Panc1 (cell line): ENCODE measurements around the gene SDS. TPM values are rescaled to one million over a fixed set of nuclear protein-coding genes. Genes with fewer than 3 reads are reported as not detected.

ENCODE experiments used
- ATAC-seq: fragments of 200-7000 bp; cut with Tn5 transposase; 2 replicates; pipeline ENCODE4 v1.9.1; 2020; ENCODE audit warnings: mild to moderate bottlenecking, moderate library complexity
- BruUV-seq: library from RNA; stranded (reverse); fragments of 400-500 nt; replicated peaks from 2 replicates; lab custom pipeline; 2021; lab: Mats Ljungman, UMichigan
- CTCF ChIA-PET: fragments of 300-600 bp; sonication (Branson Sonifier 250); formaldehyde crosslinking; loops from one replicate; lab custom pipeline; 2022; ENCODE audit warnings: antibody characterized with exemption; lab: Charles Lee
- POLR2A ChIA-PET: fragments of 300-600 bp; sonication (Branson Sonifier 250); formaldehyde crosslinking; loops from one replicate; lab custom pipeline; 2022; ENCODE audit warnings: antibody characterized with exemption; lab: Charles Lee
- DNase-seq: peaks from one replicate; pipeline ENCODE4 v3.0.0-alpha.2; 2010; ENCODE audit warnings: low read depth, low spot score
- H3K27ac ChIP-seq: 2 replicates; pipeline ENCODE4 v1.5.1; 2011; ENCODE audit warnings: mild to moderate bottlenecking, low read length, inconsistent platforms
- H3K27me3 ChIP-seq: fragments of 200-500 bp; sonication (Bioruptor generic); 2 replicates; pipeline ENCODE4 v1.6.0; 2014; ENCODE audit warnings: low read length, inconsistent platforms; ENCODE audit not compliant: control insufficient read depth, insufficient read depth
- H3K36me3 ChIP-seq: fragments of 200-500 bp; sonication (Bioruptor generic); 2 replicates; pipeline ENCODE4 v1.5.1; 2014; ENCODE audit warnings: inconsistent platforms, mild to moderate bottlenecking, low read length, moderate library complexity; ENCODE audit not compliant: control insufficient read depth, insufficient read depth
- H3K4me1 ChIP-seq: 2 replicates; pipeline ENCODE4 v1.5.1; 2011; ENCODE audit warnings: inconsistent platforms, mild to moderate bottlenecking, low read length, moderate library complexity; ENCODE audit not compliant: control insufficient read depth, insufficient read depth
- H3K4me3 ChIP-seq, 2 experiments: 2 replicates each; pipeline ENCODE4 v1.5.1; 2011 to 2012; ENCODE audit warnings: low read depth in 2 of 2, low read length in 2 of 2, mild to moderate bottlenecking in 2 of 2, inconsistent platforms in 1 of 2, moderate library complexity in 1 of 2
- H3K9me3 ChIP-seq: fragments of 200-500 bp; sonication (Bioruptor generic); 2 replicates; pipeline ENCODE4 v1.5.1; 2014; ENCODE audit warnings: low read depth, mild to moderate bottlenecking, inconsistent platforms, low read length, moderate library complexity; ENCODE audit not compliant: control insufficient read depth, insufficient read depth
- CTCF ChIP-seq: fragments of 450-650 bp; IDR thresholded peaks from 2 replicates; pipeline ENCODE4 v1.5.1; 2017; ENCODE audit warnings: mild to moderate bottlenecking
- POLR2AphosphoS5 ChIP-seq: IDR thresholded peaks from 2 replicates; pipeline ENCODE4 v1.6.1; 2012; ENCODE audit warnings: mild to moderate bottlenecking, low read depth, low read length, moderate library complexity
- REST ChIP-seq, 2 experiments: IDR thresholded peaks; 2 replicates each; pipeline ENCODE4 v1.6.1; 2011 to 2012; ENCODE audit warnings: low read depth in 2 of 2, control low read depth in 1 of 2, low read length in 1 of 2, mild to moderate bottlenecking in 1 of 2, moderate library complexity in 1 of 2; ENCODE audit not compliant: insufficient read depth in 1 of 2
- SIN3A ChIP-seq: IDR thresholded peaks from 2 replicates; pipeline ENCODE4 v1.6.1; 2012; ENCODE audit warnings: low read depth, mild to moderate bottlenecking, low read length, moderate library complexity, borderline replicate concordance; ENCODE audit not compliant: insufficient read depth
- TCF7L2 ChIP-seq: IDR thresholded peaks from 2 replicates; pipeline ENCODE4 v1.6.1; 2011; ENCODE audit warnings: mild to moderate bottlenecking, low read depth, low read length, inconsistent platforms
- in situ Hi-C: cut with HindIII; loops from 2 replicates; pipeline ENCODE4 v1.10.0; 2016; ENCODE audit warnings: low sequenced_read_pairs, low pct_unique_long_range_greater_than_20kb
- intact Hi-C: fragments of 100-400 bp; cut with micrococcal nuclease; formaldehyde crosslinking; loops from one replicate; pipeline ENCODE4 v1.10.0; 2022; ENCODE audit not compliant: unreplicated experiment
- total RNA-seq: library from RNA; stranded (reverse); gene quantifications from one replicate; pipeline ENCODE4 v1.2.1, GENCODE V29; 2021; ENCODE audit not compliant: unreplicated experiment

The SDS gene
- total RNA-seq, 1 experiment from 2014 or later: 0.15 TPM

GRCh38 chr12:113428482-113428881 lies 24.8 kb upstream of the SDS start:
- Histone ChIP-seq H3K4me1 (no peaks in the 10 kb centered on the region), H3K27me3 (no peaks in the 10 kb centered on the region), H3K9me3 (no peaks in the 10 kb centered on the region), H3K27ac (no peak overlapping the region), H3K36me3 (no peaks in the 10 kb centered on the region), H3K4me3 (no peak overlapping the region)
- DNase-seq: no peak
- POLR2A ChIA-PET: no interaction called here
- BruUV-seq: no TSS peak
- CTCF ChIA-PET: no interaction called here
- in situ Hi-C loops: no loop called here
- TF ChIP-seq POLR2AphosphoS5: no peak
- no peak for TF ChIP-seq CTCF
- no peak for TF ChIP-seq REST (IDR thresholded peaks at IDR 0.05; ENCODE audit: insufficient read depth in 1 of 2, low read depth in 2 of 2, low read length in 1 of 2)
- no peak for TF ChIP-seq SIN3A
- no peak for TF ChIP-seq TCF7L2
- no peak for ATAC-seq
- intact Hi-C loops: no loop called here

GRCh38 chr12:113427882-113428281 lies 24.2 kb upstream of the SDS start:
- CTCF ChIA-PET: no interaction called here
- ATAC-seq (no peak), DNase-seq (no peak)
- peak in 1 of 2 experiments; percentile 47; a peak in 3 of 4 replicates for TF ChIP-seq REST (IDR thresholded peaks at IDR 0.05; ENCODE audit: insufficient read depth in 1 of 2, low read depth in 2 of 2, low read length in 1 of 2)
- no peak for TF ChIP-seq TCF7L2
- Histone ChIP-seq H3K4me3 (no peak overlapping the region), H3K4me1 (no peaks in the 10 kb centered on the region; the same call in 1 of the 2 replicates), H3K36me3 (no peaks in the 10 kb centered on the region; the same call in 1 of the 2 replicates), H3K27ac (no peak overlapping the region), H3K27me3 (no peaks in the 10 kb centered on the region), H3K9me3 (no peaks in the 10 kb centered on the region)
- POLR2A ChIA-PET: no interaction called here
- intact Hi-C loops (no loop called here), in situ Hi-C loops (no loop called here)
- no TSS peak for BruUV-seq
